Common myeloid progenitor, CD34-positive (primary cell): ENCODE data around the gene NRSN1.

Experiments used
- CTCF ChIA-PET: fragments of 350-600 bp; sonication (Branson Sonifier 250); formaldehyde crosslinking; loops from one replicate; lab custom pipeline; 2021; ENCODE audit warnings: antibody characterized with exemption; lab: Charles Lee
- POLR2A ChIA-PET: fragments of 350-600 bp; sonication (Branson Sonifier 250); formaldehyde crosslinking; loops from one replicate; lab custom pipeline; 2021; ENCODE audit warnings: antibody characterized with exemption; lab: Charles Lee
- DNase-seq, 3 donors: peaks; one replicate each; pipeline versions ENCODE4 v3.0.0 to v3.0.0-alpha.2; 2013
- H3K27ac ChIP-seq, 2 experiments: 1 replicate in 1 of 2; 2 replicates in 1 of 2; pipeline ENCODE4 v1.7.0; 2013; ENCODE audit warnings: inconsistent platforms in 2 of 2, low read length in 2 of 2, mild to moderate bottlenecking in 2 of 2, low read depth in 1 of 2, moderate library complexity in 1 of 2; ENCODE audit not compliant: severe bottlenecking in 2 of 2, insufficient read depth in 1 of 2, poor library complexity in 1 of 2
- H3K27me3 ChIP-seq, 5 experiments: replicated peaks in 2 of 5; 1 replicate in 3 of 5; 2 replicates in 2 of 5; pipeline versions ENCODE4 v1.6.1 to v1.7.0; 2013; ENCODE audit warnings: low read length in 4 of 5, mild to moderate bottlenecking in 2 of 5, moderate library complexity in 2 of 5, inconsistent platforms in 1 of 5; ENCODE audit not compliant: insufficient read depth in 5 of 5, control insufficient read depth in 4 of 5
- H3K36me3 ChIP-seq, 4 experiments: 1 replicate in 2 of 4; 2 replicates in 2 of 4; pipeline versions ENCODE4 v1.6.1 to v1.7.0; 2013; ENCODE audit warnings: low read length in 3 of 4, control low read depth in 1 of 4, mild to moderate bottlenecking in 1 of 4; ENCODE audit not compliant: control insufficient read depth in 4 of 4, insufficient read depth in 4 of 4
- H3K4me1 ChIP-seq, 4 experiments: 1 replicate in 3 of 4; 2 replicates in 1 of 4; pipeline versions ENCODE4 v1.6.1 to v1.7.1; 2013; ENCODE audit warnings: low read length in 3 of 4, mild to moderate bottlenecking in 3 of 4, control low read depth in 1 of 4, inconsistent platforms in 1 of 4, moderate library complexity in 1 of 4; ENCODE audit not compliant: control insufficient read depth in 4 of 4, insufficient read depth in 4 of 4; ENCODE audit errors: control extremely low read depth in 1 of 4
- H3K4me3 ChIP-seq, 7 experiments: 1 replicate in 4 of 7; 2 replicates in 3 of 7; pipeline versions ENCODE4 v1.5.1 to v1.7.0; 2013; ENCODE audit warnings: mild to moderate bottlenecking in 7 of 7, low read length in 6 of 7, moderate library complexity in 6 of 7, inconsistent platforms in 2 of 7, low read depth in 2 of 7, control low read depth in 1 of 7; ENCODE audit not compliant: insufficient read depth in 4 of 7, control insufficient read depth in 1 of 7; ENCODE audit errors: extremely low read depth in 1 of 7
- H3K9me3 ChIP-seq, 5 experiments: 1 replicate in 4 of 5; 2 replicates in 1 of 5; pipeline versions ENCODE4 v1.6.1 to v1.7.1; 2013; ENCODE audit warnings: low read length in 4 of 5, mild to moderate bottlenecking in 2 of 5, inconsistent platforms in 1 of 5, low read depth in 1 of 5, moderate library complexity in 1 of 5; ENCODE audit not compliant: control insufficient read depth in 4 of 5, insufficient read depth in 2 of 5; ENCODE audit errors: control extremely low read depth in 1 of 5
- WGBS: methylation state at CpG from one replicate; pipeline ENCODE4 v1.1.5; 2013; ENCODE audit not compliant: insufficient coverage; 5-methylcytosine and 5-hydroxymethylcytosine counted together

NRSN1 gene

GRCh38 chr6:24195836-24196597, 70.0 kb downstream of the NRSN1 start:
- peaks cover 0 to 4% (median 0%) of the 10 kb centered on the region in 5 experiments for H3K9me3 ChIP-seq
- H3K27me3 ChIP-seq: no peaks in the 10 kb centered on the region
- ChIA-PET POLR2A (no interaction called here), CTCF (interaction anchor here (2.8 kb wide), 1 partner anchor 10 kb away, joined by 8 read pairs; no protein-coding TSS in a partner anchor)
- no peaks in the 10 kb centered on the region for H3K4me1 ChIP-seq
- no peaks in the 10 kb centered on the region for H3K36me3 ChIP-seq
- H3K27ac ChIP-seq: no peak overlapping the region
- no peak for DNase-seq
- WGBS: 94% methylated on average over 3 of the region's 3 CpGs
- H3K4me3 ChIP-seq: no peak overlapping the region
